Keratinocyte (primary cell): Measurements from ENCODE around the gene CD28. TPM values are rescaled to one million over a fixed set of nuclear protein-coding genes. Genes with fewer than 3 reads are reported as not detected.

Experiments
- DNase-seq: peaks from one replicate; pipeline ENCODE4 v3.0.0-alpha.2; 2011; ENCODE audit warnings: low read depth, missing footprints, low spot score
- FAIRE-seq: peaks from 2 replicates; lab custom pipeline; 2011; peaks lifted over from hg19 to GRCh38; lab: Jason Lieb, UNC
- H2AFZ ChIP-seq: 2 replicates; pipeline ENCODE4 v1.6.0; 2012; ENCODE audit warnings: low read length, control low read depth, inconsistent platforms; ENCODE audit not compliant: control insufficient read depth
- H3K27ac ChIP-seq: 2 replicates; pipeline ENCODE4 v1.5.1; 2011; ENCODE audit warnings: low read length; ENCODE audit not compliant: control insufficient read depth, insufficient read depth
- H3K27me3 ChIP-seq: 3 replicates; pipeline ENCODE4 v1.6.0; 2011; ENCODE audit warnings: low read length; ENCODE audit not compliant: control insufficient read depth, insufficient read depth; ENCODE audit errors: extremely low read depth
- H3K36me3 ChIP-seq, 2 experiments: 2 replicates in 1 of 2; 3 replicates in 1 of 2; pipeline ENCODE4 v1.5.1; 2011; ENCODE audit warnings: low read length in 2 of 2, mild to moderate bottlenecking in 1 of 2; ENCODE audit not compliant: control insufficient read depth in 2 of 2, insufficient read depth in 2 of 2; ENCODE audit errors: extremely low read depth in 1 of 2
- H3K4me1 ChIP-seq: 3 replicates; pipeline ENCODE4 v1.5.1; 2011; ENCODE audit warnings: low read length; ENCODE audit not compliant: control insufficient read depth, insufficient read depth; ENCODE audit errors: extremely low read depth
- H3K4me2 ChIP-seq: 3 replicates; pipeline ENCODE4 v1.6.0; 2011; ENCODE audit warnings: low read depth, low read length; ENCODE audit not compliant: control insufficient read depth, insufficient read depth; ENCODE audit errors: extremely low read depth
- H3K4me3 ChIP-seq, 3 experiments: fragments of 200-600 bp in 1 of 3; sonication (generic) in 1 of 3; 2 replicates in 2 of 3; 3 replicates in 1 of 3; pipeline ENCODE4 v1.5.1; 2011 to 2016; ENCODE audit warnings: low read length in 3 of 3, mild to moderate bottlenecking in 3 of 3, control low read depth in 2 of 3, inconsistent platforms in 1 of 3, low read depth in 1 of 3, mixed read lengths in 1 of 3, mixed run types in 1 of 3, moderate library complexity in 1 of 3; ENCODE audit not compliant: control insufficient read depth in 2 of 3, insufficient read depth in 2 of 3; ENCODE audit errors: extremely low read depth in 1 of 3
- H3K79me2 ChIP-seq: 2 replicates; pipeline ENCODE4 v1.6.0; 2012; ENCODE audit warnings: low read length; ENCODE audit not compliant: control insufficient read depth, insufficient read depth
- H3K9ac ChIP-seq: 3 replicates; pipeline ENCODE4 v1.6.0; 2011; ENCODE audit warnings: low read length; ENCODE audit not compliant: control insufficient read depth, insufficient read depth; ENCODE audit errors: extremely low read depth
- H3K9me1 ChIP-seq: 3 replicates; pipeline ENCODE4 v1.6.0; 2011; ENCODE audit warnings: low read length; ENCODE audit not compliant: control insufficient read depth, insufficient read depth; ENCODE audit errors: extremely low read depth
- H3K9me3 ChIP-seq: 2 replicates; pipeline ENCODE4 v1.5.1; 2012; ENCODE audit warnings: low read depth, low read length; ENCODE audit not compliant: control insufficient read depth
- H4K20me1 ChIP-seq: 3 replicates; pipeline ENCODE4 v1.6.0; 2011; ENCODE audit warnings: low read length; ENCODE audit not compliant: control insufficient read depth, insufficient read depth; ENCODE audit errors: extremely low read depth
- EZH2 ChIP-seq: IDR thresholded peaks from one replicate; pipeline ENCODE4 v1.6.1; 2012; ENCODE audit warnings: inconsistent platforms, mild to moderate bottlenecking, low read length, moderate library complexity
- dilution Hi-C: fragments of 300-500 bp; cut with MboI; formaldehyde crosslinking; loops from one replicate; pipeline ENCODE4 v1.7.0; 2020; ENCODE audit warnings: low sequenced_read_pairs; ENCODE audit not compliant: extremely low pct_ligation_motif_present
- polyA plus RNA-seq, 5 experiments: library from polyadenylated mRNA; depleted of rRNA in 3 of 5; stranded (reverse) in 3 of 5; stranded (forward) in 1 of 5; unstranded in 1 of 5; fragments of >200 nt; gene quantifications; 1 replicate in 1 of 5; 2 replicates in 3 of 5; 3 replicates in 1 of 5; pipeline versions ENCODE4 v1.2.1 to v1.2.3, GENCODE V29; 2011 to 2012; ENCODE audit warnings: missing spikeins in 2 of 5, low read depth in 1 of 5, low replicate concordance in 1 of 5
- TF ChIP-seq, protein P1 (sequence below), 3 experiments: IDR thresholded peaks in 1 of 3; conservative IDR thresholded peaks in 1 of 3; optimal IDR thresholded peaks in 1 of 3; 2 replicates in 2 of 3; 3 replicates in 1 of 3; pipeline versions ENCODE3 to v1.5.1; 2011; ENCODE audit warnings: low read length in 3 of 3, mild to moderate bottlenecking in 3 of 3, moderate library complexity in 2 of 3, control low read depth in 1 of 3, inconsistent platforms in 1 of 3; ENCODE audit not compliant: insufficient read depth in 2 of 3; ENCODE audit errors: extremely low read depth in 1 of 3

Gene CD28
- polyA plus RNA-seq, 1 donor (not counting 4 experiments of a cell fraction or from before 2014, with no cell fraction given): 0.01 TPM

DNA sequence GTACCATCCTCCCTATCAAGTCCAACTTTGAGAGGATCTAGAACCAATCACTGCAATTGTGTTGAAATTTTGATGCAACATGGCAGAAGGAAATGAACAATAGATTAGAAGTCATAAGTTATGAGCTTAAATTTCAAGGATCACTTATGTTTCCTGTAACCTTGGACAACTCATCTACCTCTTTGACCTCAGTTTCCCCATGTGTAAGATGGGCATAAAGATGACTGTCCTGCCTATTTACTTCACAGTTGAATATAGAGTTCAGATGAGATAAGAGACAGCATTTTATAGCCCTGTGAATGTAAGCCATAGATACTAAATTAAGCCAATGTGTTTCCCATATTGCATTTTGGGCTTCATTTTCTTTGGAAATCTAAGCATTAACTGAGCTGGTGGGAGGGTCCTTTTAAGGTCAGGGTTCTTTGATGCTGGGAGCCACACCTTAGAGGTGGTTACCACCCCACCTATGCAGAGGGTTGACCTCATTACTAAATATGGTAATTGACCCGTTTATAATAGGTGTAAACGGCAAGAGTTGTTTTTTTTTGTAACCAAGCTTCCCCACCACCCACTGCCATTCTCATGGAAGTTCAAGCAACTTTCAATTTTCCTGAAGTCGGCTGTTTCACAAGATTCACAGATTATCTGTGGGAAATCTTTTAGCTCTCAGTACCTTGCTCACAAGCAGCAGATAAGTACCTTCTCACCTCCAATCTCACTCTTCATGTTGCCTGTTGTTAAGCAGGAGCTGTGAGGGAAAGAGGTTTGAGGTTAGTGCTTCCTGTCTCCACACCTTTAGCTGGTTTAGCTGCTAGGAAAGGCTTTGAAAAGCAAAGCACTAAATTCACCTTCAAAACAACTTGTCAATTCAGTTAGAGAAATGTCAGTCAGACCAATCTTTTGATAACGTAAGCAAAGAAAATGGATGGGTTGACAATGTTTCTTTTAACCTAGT lies 13.3 kb downstream of the CD28 start:
- Histone ChIP-seq H3K9me3 (no peaks in the 10 kb centered on the region), H3K9me1 (no peaks in the 10 kb centered on the region), H4K20me1 (no peaks in the 10 kb centered on the region), H3K4me3 (no peak overlapping the region), H3K9ac (no peak overlapping the region), H3K36me3 (no peaks in the 10 kb centered on the region), H3K27ac (no peak overlapping the region), H3K27me3 (no peaks in the 10 kb centered on the region), H3K79me2 (no peaks in the 10 kb centered on the region), H2AFZ (no peak overlapping the region), H3K4me2 (no peak overlapping the region), H3K4me1 (no peaks in the 10 kb centered on the region)
- FAIRE-seq (no peak), DNase-seq (no peak)
- no peak for TF ChIP-seq EZH2
- TF ChIP-seq, protein P1, sequence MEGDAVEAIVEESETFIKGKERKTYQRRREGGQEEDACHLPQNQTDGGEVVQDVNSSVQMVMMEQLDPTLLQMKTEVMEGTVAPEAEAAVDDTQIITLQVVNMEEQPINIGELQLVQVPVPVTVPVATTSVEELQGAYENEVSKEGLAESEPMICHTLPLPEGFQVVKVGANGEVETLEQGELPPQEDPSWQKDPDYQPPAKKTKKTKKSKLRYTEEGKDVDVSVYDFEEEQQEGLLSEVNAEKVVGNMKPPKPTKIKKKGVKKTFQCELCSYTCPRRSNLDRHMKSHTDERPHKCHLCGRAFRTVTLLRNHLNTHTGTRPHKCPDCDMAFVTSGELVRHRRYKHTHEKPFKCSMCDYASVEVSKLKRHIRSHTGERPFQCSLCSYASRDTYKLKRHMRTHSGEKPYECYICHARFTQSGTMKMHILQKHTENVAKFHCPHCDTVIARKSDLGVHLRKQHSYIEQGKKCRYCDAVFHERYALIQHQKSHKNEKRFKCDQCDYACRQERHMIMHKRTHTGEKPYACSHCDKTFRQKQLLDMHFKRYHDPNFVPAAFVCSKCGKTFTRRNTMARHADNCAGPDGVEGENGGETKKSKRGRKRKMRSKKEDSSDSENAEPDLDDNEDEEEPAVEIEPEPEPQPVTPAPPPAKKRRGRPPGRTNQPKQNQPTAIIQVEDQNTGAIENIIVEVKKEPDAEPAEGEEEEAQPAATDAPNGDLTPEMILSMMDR (optimal IDR thresholded peaks at IDR 0.05 in 1 of 3, IDR thresholded peaks at IDR 0.05 in 1 of 3, conservative IDR thresholded peaks at IDR 0.05 in 1 of 3; ENCODE audit: extremely low read depth in 1 of 3, insufficient read depth in 2 of 3, low read length in 3 of 3): no peak
- dilution Hi-C loops: no loop called here

DNA sequence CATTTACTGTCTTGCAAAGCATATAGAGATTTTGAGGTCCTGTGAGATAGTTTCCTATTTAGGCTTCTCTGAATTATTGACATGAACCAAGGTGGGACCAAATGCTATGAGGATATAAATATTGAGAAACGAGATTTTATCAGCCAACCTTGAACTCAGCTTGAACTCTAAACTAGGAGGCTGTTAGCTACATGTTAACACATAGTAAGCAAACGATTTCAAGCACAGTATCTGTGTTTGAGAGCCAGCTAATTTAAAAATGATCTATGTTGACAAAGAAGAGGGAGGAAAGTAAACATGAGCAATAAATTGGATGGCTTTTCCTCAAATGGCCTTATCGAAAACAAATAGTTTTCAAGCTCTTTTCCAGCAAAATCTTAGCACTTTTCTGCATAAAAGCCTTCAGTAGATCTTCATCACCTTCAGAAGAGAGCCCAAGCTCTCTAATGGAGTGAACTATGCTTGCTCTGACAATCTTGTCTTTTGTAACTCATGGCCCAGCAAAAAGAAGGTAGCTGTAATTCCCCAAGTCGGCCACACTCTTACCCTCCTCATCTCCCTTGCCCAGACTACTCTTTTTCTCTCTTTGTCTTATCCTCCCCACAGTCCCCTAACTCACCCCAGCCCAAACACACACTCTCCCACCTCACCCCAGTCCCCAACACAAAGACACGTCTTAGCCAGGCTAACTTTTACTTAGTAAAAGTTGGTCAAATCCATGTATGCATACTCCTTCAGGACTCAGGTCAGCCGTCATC lies 14.7 kb downstream of the CD28 start:
- H3K27me3 ChIP-seq: no peaks in the 10 kb centered on the region
- H3K9ac ChIP-seq: no peak overlapping the region
- no peaks in the 10 kb centered on the region for H4K20me1 ChIP-seq
- no peak for TF ChIP-seq EZH2
- TF ChIP-seq, protein P1 (optimal IDR thresholded peaks at IDR 0.05 in 1 of 3, IDR thresholded peaks at IDR 0.05 in 1 of 3, conservative IDR thresholded peaks at IDR 0.05 in 1 of 3; ENCODE audit: extremely low read depth in 1 of 3, insufficient read depth in 2 of 3, low read length in 3 of 3): no peak
- H3K36me3 ChIP-seq: no peaks in the 10 kb centered on the region
- no peak overlapping the region for H2AFZ ChIP-seq
- no peaks in the 10 kb centered on the region for H3K4me1 ChIP-seq
- H3K27ac ChIP-seq: no peak overlapping the region
- no peak overlapping the region for H3K4me3 ChIP-seq
- FAIRE-seq (no peak), DNase-seq (no peak)
- no peaks in the 10 kb centered on the region for H3K9me1 ChIP-seq
- H3K79me2 ChIP-seq: no peaks in the 10 kb centered on the region
- H3K4me2 ChIP-seq: no peak overlapping the region
- no peaks in the 10 kb centered on the region for H3K9me3 ChIP-seq
- dilution Hi-C loops: no loop called here
